HepG2 (cell line): ENCODE measurements around the gene CDH2. TPM values are rescaled to one million over a fixed set of nuclear protein-coding genes. Genes with fewer than 3 reads are reported as not detected.

Experiments used
- ATAC-seq: fragments of 200-7000 bp; cut with Tn5 transposase; 3 replicates; pipeline ENCODE4 v1.9.1; 2020; ENCODE audit warnings: mild to moderate bottlenecking, moderate library complexity
- BruUV-seq: library from RNA; stranded (reverse); fragments of 400-500 nt; replicated peaks from 2 replicates; lab custom pipeline; 2021; lab: Mats Ljungman, UMichigan
- CTCF ChIA-PET: fragments of 300-600 bp; formaldehyde crosslinking; extraction: SDS; loops from one replicate; lab custom pipeline; 2021; ENCODE audit warnings: low total read pairs, inconsistent platforms, low intra/inter-chr PET ratio; lab: Yijun Ruan, JAX
- POLR2A ChIA-PET: fragments of 350-600 bp; sonication (Branson Sonifier 250); formaldehyde crosslinking; loops from one replicate; lab custom pipeline; 2020; ENCODE audit warnings: antibody characterized with exemption, inconsistent platforms; lab: Yijun Ruan, JAX
- DNase-seq: peaks from one replicate; pipeline ENCODE4 v3.0.0-alpha.2; 2015; ENCODE audit warnings: low spot score
- FAIRE-seq: peaks from 3 replicates; lab custom pipeline; 2011; peaks lifted over from hg19 to GRCh38; lab: Jason Lieb, UNC
- H2AFZ ChIP-seq: one replicate; pipeline ENCODE4 v1.6.1; 2011; ENCODE audit warnings: low read length, inconsistent platforms
- H3K27ac ChIP-seq: fragments of 300-600 bp; 3 replicates; pipeline ENCODE4 v1.8.0; 2011; ENCODE audit warnings: mixed run types, mild to moderate bottlenecking, mixed read lengths, low read length, inconsistent platforms; ENCODE audit not compliant: insufficient read depth; ENCODE audit errors: extremely low read length
- H3K27me3 ChIP-seq, 2 experiments: fragments of 200-600 bp in 1 of 2; 2 replicates in 1 of 2; 3 replicates in 1 of 2; pipeline versions ENCODE4 v1.6.0 to v1.8.0; 2011; ENCODE audit warnings: low read length in 2 of 2, mild to moderate bottlenecking in 2 of 2, moderate library complexity in 2 of 2, inconsistent platforms in 1 of 2; ENCODE audit not compliant: insufficient read depth in 2 of 2, control insufficient read depth in 1 of 2
- H3K36me3 ChIP-seq, 2 experiments: fragments of 200-600 bp in 1 of 2; replicated peaks in 1 of 2; 2 replicates in 1 of 2; 3 replicates in 1 of 2; pipeline versions ENCODE4 v1.5.1 to v1.8.0; 2011; ENCODE audit warnings: low read length in 2 of 2, inconsistent platforms in 1 of 2; ENCODE audit not compliant: insufficient read depth in 2 of 2, control insufficient read depth in 1 of 2
- H3K4me1 ChIP-seq: 2 replicates; pipeline ENCODE4 v1.5.1; 2012; ENCODE audit warnings: low read length, inconsistent platforms; ENCODE audit not compliant: insufficient read depth
- H3K4me2 ChIP-seq: 2 replicates; pipeline ENCODE4 v1.6.0; 2011; ENCODE audit warnings: low read depth, low read length, inconsistent platforms
- H3K4me3 ChIP-seq, 3 experiments: fragments of 200-600 bp in 1 of 3; sonication (generic), shearing (Covaris generic) in 1 of 3; replicated peaks in 1 of 3; 2 replicates each; pipeline ENCODE4 v1.5.1; 2011 to 2016; ENCODE audit warnings: low read length in 3 of 3, inconsistent platforms in 2 of 3, low read depth in 2 of 3, mild to moderate bottlenecking in 2 of 3, control low read depth in 1 of 3, mixed read lengths in 1 of 3; ENCODE audit not compliant: insufficient read depth in 1 of 3
- H3K79me2 ChIP-seq: one replicate; pipeline ENCODE4 v1.6.1; 2011; ENCODE audit warnings: low read length, inconsistent platforms; ENCODE audit not compliant: insufficient read depth
- H3K9ac ChIP-seq: 2 replicates; pipeline ENCODE4 v1.6.0; 2011; ENCODE audit warnings: mild to moderate bottlenecking, low read depth, low read length, inconsistent platforms; ENCODE audit not compliant: insufficient read depth
- H3K9me3 ChIP-seq: 2 replicates; pipeline ENCODE4 v1.5.1; 2012; ENCODE audit warnings: mild to moderate bottlenecking, low read length
- H4K20me1 ChIP-seq: 2 replicates; pipeline ENCODE4 v1.6.0; 2011; ENCODE audit warnings: inconsistent platforms, mild to moderate bottlenecking, low read length, moderate library complexity; ENCODE audit not compliant: insufficient read depth
- ATM ChIP-seq: fragments of 450-650 bp; IDR thresholded peaks from 2 replicates; pipeline ENCODE4 v1.7.1; 2017; ENCODE audit warnings: mild to moderate bottlenecking, borderline replicate concordance
- BRD4 ChIP-seq: sonication (generic); formaldehyde crosslinking; IDR thresholded peaks from 2 replicates; pipeline ENCODE4 v1.4.0; 2020; ENCODE audit warnings: missing genetic modification reagents
- CC2D1A ChIP-seq: sonication (generic); formaldehyde crosslinking; IDR thresholded peaks from 2 replicates; pipeline ENCODE4 v1.8.1; 2023; ENCODE audit warnings: mild to moderate bottlenecking, missing genetic modification reagents
- ETV5 ChIP-seq: IDR thresholded peaks from 2 replicates; pipeline ENCODE4 v1.6.1; 2018; ENCODE audit warnings: missing biosample characterization, missing genetic modification reagents, inconsistent platforms, borderline replicate concordance
- FOXO1 ChIP-seq: sonication (generic); formaldehyde crosslinking; IDR thresholded peaks from 2 replicates; pipeline ENCODE4 v1.4.0; 2020; ENCODE audit warnings: missing genetic modification reagents
- NR1H2 ChIP-seq: sonication (generic); formaldehyde crosslinking; IDR thresholded peaks from 2 replicates; pipeline ENCODE4 v1.8.1; 2022; ENCODE audit warnings: low read depth, missing genetic modification reagents, borderline replicate concordance
- SP2 ChIP-seq: sonication (generic); formaldehyde crosslinking; IDR thresholded peaks from 2 replicates; pipeline ENCODE4 v1.5.1; 2020; ENCODE audit warnings: mild to moderate bottlenecking, missing genetic modification reagents
- SSRP1 ChIP-seq: IDR thresholded peaks from 2 replicates; pipeline ENCODE4 v1.6.1; 2016; ENCODE audit warnings: control low read depth
- YY1 ChIP-seq: IDR thresholded peaks from 2 replicates; pipeline ENCODE4 v1.6.1; 2011; ENCODE audit warnings: low read length, low read depth, moderate library complexity, mild to moderate bottlenecking; ENCODE audit not compliant: insufficient read depth, insufficient replicate concordance
- ZNF343 ChIP-seq: sonication (generic); formaldehyde crosslinking; IDR thresholded peaks from 2 replicates; pipeline ENCODE4 v1.4.0; 2020; ENCODE audit warnings: mild to moderate bottlenecking, missing genetic modification reagents
- ZNF703 ChIP-seq: sonication (generic); formaldehyde crosslinking; IDR thresholded peaks from 2 replicates; pipeline ENCODE4 v1.5.1; 2020; ENCODE audit warnings: missing genetic modification reagents, mild to moderate bottlenecking, moderate library complexity, borderline replicate concordance
- ZSCAN12 ChIP-seq: sonication (generic); formaldehyde crosslinking; IDR thresholded peaks from 2 replicates; pipeline ENCODE4 v1.9.0; 2021; ENCODE audit warnings: mild to moderate bottlenecking, missing genetic modification reagents
- ZZZ3 ChIP-seq: sonication (generic); formaldehyde crosslinking; IDR thresholded peaks from 2 replicates; pipeline ENCODE4 v1.4.0; 2020; ENCODE audit warnings: missing genetic modification reagents, mild to moderate bottlenecking, borderline replicate concordance
- WGBS: methylation state at CpG from one replicate; pipeline ENCODE4 v1.1.6; 2017; ENCODE audit warnings: low lambda C conversion rate; 5-methylcytosine and 5-hydroxymethylcytosine counted together
- in situ Hi-C: cut with HindIII; loops from 2 replicates; pipeline ENCODE4 v1.10.0; 2017; ENCODE audit warnings: low pct_unique_long_range_greater_than_20kb; ENCODE audit not compliant: extremely low pct_ligation_motif_present
- intact Hi-C: fragments of 100-400 bp; cut with micrococcal nuclease; formaldehyde crosslinking; loops from one replicate; pipeline ENCODE4 v1.10.0; 2022; ENCODE audit not compliant: unreplicated experiment
- polyA plus RNA-seq, 8 experiments: library from polyadenylated mRNA; depleted of rRNA in 3 of 8; stranded (reverse) in 7 of 8; unstranded in 1 of 8; fragments of >200 nt; fragmentation: Illumina TruSeq in 4 of 8; extraction: Trizol in 4 of 8; gene quantifications; 2 replicates each; pipeline versions ENCODE4 v1.2.1 to v1.2.3, GENCODE V29; 2011 to 2016; ENCODE audit warnings: low read depth in 4 of 8, missing spikeins in 1 of 8, mixed read lengths in 1 of 8; ENCODE audit not compliant: insufficient read depth in 1 of 8
- total RNA-seq, 5 experiments: library from RNA; depleted of rRNA; stranded (reverse); fragments of >200 nt; fragmentation: Illumina TruSeq; extraction: Trizol; gene quantifications; 2 replicates each; pipeline ENCODE4 v1.2.3, GENCODE V29; 2016; ENCODE audit warnings: low read depth in 1 of 5
- TF ChIP-seq, protein P1 (sequence below): sonication (generic); formaldehyde crosslinking; IDR thresholded peaks from 2 replicates; pipeline ENCODE4 v1.4.0; 2020; ENCODE audit warnings: missing genetic modification reagents, borderline replicate concordance
- TF ChIP-seq, protein P2 (sequence below): sonication (generic); formaldehyde crosslinking; IDR thresholded peaks from 2 replicates; pipeline ENCODE4 v1.4.0; 2020; ENCODE audit warnings: mild to moderate bottlenecking, missing genetic modification reagents
- TF ChIP-seq, protein P3 (sequence below): sonication (generic); formaldehyde crosslinking; IDR thresholded peaks from 2 replicates; pipeline ENCODE4 v1.8.1; 2023; ENCODE audit warnings: missing genetic modification reagents, inconsistent platforms, borderline replicate concordance

The CDH2 gene
- total and polyA plus RNA-seq, 2 of the 13 experiments (the other 11 are each of a cell fraction or from before 2014, with no cell fraction given) = 18.6 to 36.1 TPM

DNA sequence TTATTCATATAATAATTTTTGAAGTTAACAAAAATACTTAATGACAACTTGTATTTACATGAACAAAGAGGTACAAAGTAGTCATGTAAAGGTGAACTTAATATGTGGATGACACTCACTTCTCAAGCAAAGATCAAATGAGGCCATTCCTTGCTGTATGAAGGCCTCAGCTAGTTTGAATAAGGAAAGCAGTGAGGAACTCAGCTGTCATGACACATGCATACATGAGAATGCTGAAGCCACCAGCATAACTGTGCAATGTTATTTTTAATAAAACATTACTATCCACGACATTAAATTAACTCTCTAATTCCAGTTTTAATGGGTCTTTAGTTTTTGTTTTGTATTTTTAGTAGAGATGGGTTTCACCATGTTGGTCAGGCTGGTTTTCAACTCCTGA, 102.9 kb downstream of the CDH2 start (continued):
- TF ChIP-seq ZNF703 (CRISPR knock-in tag) = no peak
- TF ChIP-seq BRD4 (CRISPR knock-in tag) = no peak
- TF ChIP-seq ZSCAN12 (CRISPR knock-in tag) = no peak
- TF ChIP-seq, protein P1, sequence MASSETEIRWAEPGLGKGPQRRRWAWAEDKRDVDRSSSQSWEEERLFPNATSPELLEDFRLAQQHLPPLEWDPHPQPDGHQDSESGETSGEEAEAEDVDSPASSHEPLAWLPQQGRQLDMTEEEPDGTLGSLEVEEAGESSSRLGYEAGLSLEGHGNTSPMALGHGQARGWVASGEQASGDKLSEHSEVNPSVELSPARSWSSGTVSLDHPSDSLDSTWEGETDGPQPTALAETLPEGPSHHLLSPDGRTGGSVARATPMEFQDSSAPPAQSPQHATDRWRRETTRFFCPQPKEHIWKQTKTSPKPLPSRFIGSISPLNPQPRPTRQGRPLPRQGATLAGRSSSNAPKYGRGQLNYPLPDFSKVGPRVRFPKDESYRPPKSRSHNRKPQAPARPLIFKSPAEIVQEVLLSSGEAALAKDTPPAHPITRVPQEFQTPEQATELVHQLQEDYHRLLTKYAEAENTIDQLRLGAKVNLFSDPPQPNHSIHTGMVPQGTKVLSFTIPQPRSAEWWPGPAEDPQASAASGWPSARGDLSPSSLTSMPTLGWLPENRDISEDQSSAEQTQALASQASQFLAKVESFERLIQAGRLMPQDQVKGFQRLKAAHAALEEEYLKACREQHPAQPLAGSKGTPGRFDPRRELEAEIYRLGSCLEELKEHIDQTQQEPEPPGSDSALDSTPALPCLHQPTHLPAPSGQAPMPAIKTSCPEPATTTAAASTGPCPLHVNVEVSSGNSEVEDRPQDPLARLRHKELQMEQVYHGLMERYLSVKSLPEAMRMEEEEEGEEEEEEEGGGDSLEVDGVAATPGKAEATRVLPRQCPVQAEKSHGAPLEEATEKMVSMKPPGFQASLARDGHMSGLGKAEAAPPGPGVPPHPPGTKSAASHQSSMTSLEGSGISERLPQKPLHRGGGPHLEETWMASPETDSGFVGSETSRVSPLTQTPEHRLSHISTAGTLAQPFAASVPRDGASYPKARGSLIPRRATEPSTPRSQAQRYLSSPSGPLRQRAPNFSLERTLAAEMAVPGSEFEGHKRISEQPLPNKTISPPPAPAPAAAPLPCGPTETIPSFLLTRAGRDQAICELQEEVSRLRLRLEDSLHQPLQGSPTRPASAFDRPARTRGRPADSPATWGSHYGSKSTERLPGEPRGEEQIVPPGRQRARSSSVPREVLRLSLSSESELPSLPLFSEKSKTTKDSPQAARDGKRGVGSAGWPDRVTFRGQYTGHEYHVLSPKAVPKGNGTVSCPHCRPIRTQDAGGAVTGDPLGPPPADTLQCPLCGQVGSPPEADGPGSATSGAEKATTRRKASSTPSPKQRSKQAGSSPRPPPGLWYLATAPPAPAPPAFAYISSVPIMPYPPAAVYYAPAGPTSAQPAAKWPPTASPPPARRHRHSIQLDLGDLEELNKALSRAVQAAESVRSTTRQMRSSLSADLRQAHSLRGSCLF (CRISPR knock-in tag) = no peak
- TF ChIP-seq, protein P2, sequence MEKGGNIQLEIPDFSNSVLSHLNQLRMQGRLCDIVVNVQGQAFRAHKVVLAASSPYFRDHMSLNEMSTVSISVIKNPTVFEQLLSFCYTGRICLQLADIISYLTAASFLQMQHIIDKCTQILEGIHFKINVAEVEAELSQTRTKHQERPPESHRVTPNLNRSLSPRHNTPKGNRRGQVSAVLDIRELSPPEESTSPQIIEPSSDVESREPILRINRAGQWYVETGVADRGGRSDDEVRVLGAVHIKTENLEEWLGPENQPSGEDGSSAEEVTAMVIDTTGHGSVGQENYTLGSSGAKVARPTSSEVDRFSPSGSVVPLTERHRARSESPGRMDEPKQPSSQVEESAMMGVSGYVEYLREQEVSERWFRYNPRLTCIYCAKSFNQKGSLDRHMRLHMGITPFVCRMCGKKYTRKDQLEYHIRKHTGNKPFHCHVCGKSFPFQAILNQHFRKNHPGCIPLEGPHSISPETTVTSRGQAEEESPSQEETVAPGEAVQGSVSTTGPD (CRISPR knock-in tag) = no peak
- TF ChIP-seq, all 625 proteins: peak for 0

DNA sequence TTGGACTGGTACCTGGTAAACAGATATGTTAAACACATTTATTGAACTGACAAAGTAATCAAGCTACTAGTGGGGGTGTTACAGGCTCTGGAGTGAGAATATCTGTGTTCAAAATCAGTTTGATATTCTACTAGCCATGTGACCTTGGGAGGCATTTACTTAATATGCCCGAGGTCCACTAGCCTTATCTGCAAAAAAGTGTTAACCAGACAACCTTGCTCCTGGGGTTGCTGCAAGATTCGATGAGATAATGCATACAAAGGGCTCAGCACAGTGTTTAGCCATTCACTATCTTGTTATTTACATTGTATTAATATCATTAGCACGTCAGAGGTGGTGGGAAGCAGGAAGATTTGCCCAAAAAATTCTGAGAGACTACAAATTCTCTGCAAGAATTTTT, 103.3 kb downstream of the CDH2 start:
- peaks cover 2% of the 10 kb centered on the region for H3K79me2 ChIP-seq
- H3K9me3 ChIP-seq = no peaks in the 10 kb centered on the region
- DNase-seq (peak; percentile 70), FAIRE-seq (peak; percentile 44), ATAC-seq (peak; percentile 77)
- POLR2A ChIA-PET = no interaction called here
- intact Hi-C loops = loop anchor here (5.0 kb wide), 1 partner anchor 104 kb away; the partner anchor contains the start of gene CDH2
- H4K20me1 ChIP-seq = no peaks in the 10 kb centered on the region
- no peaks in the 10 kb centered on the region for H3K27me3 ChIP-seq
- in situ Hi-C loops = no loop called here
- no peak overlapping the region for H3K27ac ChIP-seq
- no TSS peak for BruUV-seq
- H3K36me3 ChIP-seq = no peaks in the 10 kb centered on the region; a peak in 1 of 5 replicates
- H3K4me3 ChIP-seq = no peak overlapping the region
- no peak overlapping the region for H2AFZ ChIP-seq
- peaks cover 33% of the 10 kb centered on the region for H3K4me1 ChIP-seq
- H3K9ac ChIP-seq = no peak overlapping the region
- 4% methylated on average over 2 of the region's 3 CpGs for WGBS
- CTCF ChIA-PET = no interaction called here
- H3K4me2 ChIP-seq = no peak overlapping the region
- TF ChIP-seq ATM = no peak
- no peak for TF ChIP-seq FOXO1 (CRISPR knock-in tag)
- no peak for TF ChIP-seq ETV5 (CRISPR knock-in tag)
- TF ChIP-seq YY1 = no peak
- no peak for TF ChIP-seq NR1H2 (CRISPR knock-in tag)
- TF ChIP-seq ZNF343 (CRISPR knock-in tag) = no peak
- TF ChIP-seq SSRP1 (CRISPR knock-in tag) = no peak
- TF ChIP-seq SP2 (CRISPR knock-in tag) = no peak
- TF ChIP-seq, protein P3, sequence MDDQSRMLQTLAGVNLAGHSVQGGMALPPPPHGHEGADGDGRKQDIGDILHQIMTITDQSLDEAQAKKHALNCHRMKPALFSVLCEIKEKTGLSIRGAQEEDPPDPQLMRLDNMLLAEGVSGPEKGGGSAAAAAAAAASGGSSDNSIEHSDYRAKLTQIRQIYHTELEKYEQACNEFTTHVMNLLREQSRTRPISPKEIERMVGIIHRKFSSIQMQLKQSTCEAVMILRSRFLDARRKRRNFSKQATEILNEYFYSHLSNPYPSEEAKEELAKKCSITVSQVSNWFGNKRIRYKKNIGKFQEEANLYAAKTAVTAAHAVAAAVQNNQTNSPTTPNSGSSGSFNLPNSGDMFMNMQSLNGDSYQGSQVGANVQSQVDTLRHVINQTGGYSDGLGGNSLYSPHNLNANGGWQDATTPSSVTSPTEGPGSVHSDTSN (CRISPR knock-in tag) = no peak
- TF ChIP-seq CC2D1A (CRISPR knock-in tag) = no peak
- no peak for TF ChIP-seq ZZZ3 (CRISPR knock-in tag)
